GM23338 (cell line): ENCODE results near the gene NTRK1. TPM values are rescaled to one million over a fixed set of nuclear protein-coding genes. Genes with fewer than 3 reads are reported as not detected.

Experiments used
- ATAC-seq: fragments of 200-7000 bp; cut with Tn5 transposase; 3 replicates; pipeline ENCODE4 v1.9.1; 2020
- DNase-seq: peaks from one replicate; pipeline ENCODE4 v3.0.0-alpha.2; 2015; ENCODE audit warnings: low spot score
- H2AFZ ChIP-seq: fragments of 200-600 bp; sonication (generic); 2 replicates; pipeline ENCODE4 v1.8.0; 2016; ENCODE audit warnings: antibody characterized with exemption, mild to moderate bottlenecking, moderate library complexity
- H3F3A ChIP-seq: fragments of 200-600 bp; sonication (generic); replicated peaks from 2 replicates; pipeline ENCODE4 v1.8.0; 2017; ENCODE audit warnings: antibody characterized with exemption, mixed run types, low read depth
- H3K27ac ChIP-seq: fragments of 200-600 bp; sonication (generic); 2 replicates; pipeline ENCODE4 v1.6.1; 2016; ENCODE audit warnings: low read depth
- H3K27me3 ChIP-seq: fragments of 200-600 bp; sonication (generic); 2 replicates; pipeline ENCODE4 v1.8.0; 2016; ENCODE audit warnings: mild to moderate bottlenecking, mixed run types, moderate library complexity; ENCODE audit not compliant: insufficient read depth
- H3K36me3 ChIP-seq: fragments of 200-600 bp; sonication (generic); 2 replicates; pipeline ENCODE4 v1.8.0; 2016; ENCODE audit warnings: mild to moderate bottlenecking; ENCODE audit not compliant: insufficient read depth
- H3K4me1 ChIP-seq: fragments of 200-600 bp; sonication (generic); 2 replicates; pipeline ENCODE4 v1.8.0; 2016; ENCODE audit warnings: mild to moderate bottlenecking, moderate library complexity; ENCODE audit not compliant: insufficient read depth
- H3K4me2 ChIP-seq: fragments of 200-600 bp; sonication (generic); 2 replicates; pipeline ENCODE4 v1.7.1; 2017; ENCODE audit warnings: mixed run types
- H3K4me3 ChIP-seq: fragments of 200-600 bp; sonication (generic); 2 replicates; pipeline ENCODE4 v1.6.1; 2016; ENCODE audit warnings: mixed run types
- H3K79me2 ChIP-seq: fragments of 200-600 bp; sonication (generic); replicated peaks from 2 replicates; pipeline ENCODE4 v1.8.0; 2017; ENCODE audit warnings: mild to moderate bottlenecking; ENCODE audit not compliant: insufficient read depth
- H3K9me2 ChIP-seq: fragments of 200-600 bp; sonication (generic); 2 replicates; pipeline ENCODE4 v1.8.0; 2017; ENCODE audit not compliant: insufficient read depth
- H4K20me1 ChIP-seq: fragments of 200-600 bp; sonication (generic); replicated peaks from 2 replicates; pipeline ENCODE4 v1.8.0; 2017; ENCODE audit warnings: mild to moderate bottlenecking; ENCODE audit not compliant: insufficient read depth
- H3K27ac Mint-ChIP-seq: 2 replicates; pipeline ENCODE4 v1.8.0; 2020; ENCODE audit warnings: inconsistent platforms, mild to moderate bottlenecking, moderate library complexity, mixed read lengths
- H3K27me3 Mint-ChIP-seq: 3 replicates; pipeline ENCODE4 v1.8.0; 2022; ENCODE audit warnings: low read depth, mild to moderate bottlenecking, moderate library complexity, mixed read lengths, inconsistent platforms; ENCODE audit not compliant: insufficient read depth, poor library complexity
- H3K36me3 Mint-ChIP-seq: 3 replicates; pipeline ENCODE4 v1.8.0; 2021; ENCODE audit warnings: low read depth, mild to moderate bottlenecking, inconsistent platforms, moderate library complexity, mixed read lengths
- H3K4me1 Mint-ChIP-seq: 3 replicates; pipeline ENCODE4 v1.8.0; 2020; ENCODE audit warnings: mild to moderate bottlenecking, inconsistent platforms, mixed read lengths
- H3K4me3 Mint-ChIP-seq: 3 replicates; pipeline ENCODE4 v1.8.0; 2021; ENCODE audit warnings: moderate library complexity, mild to moderate bottlenecking, inconsistent platforms, mixed read lengths
- H3K9me3 Mint-ChIP-seq: 3 replicates; pipeline ENCODE4 v1.8.0; 2020; ENCODE audit warnings: moderate library complexity, mild to moderate bottlenecking, inconsistent platforms, mixed read lengths
- CREB1 ChIP-seq: fragments of 250-450 bp; sonication (Bioruptor Pico); IDR thresholded peaks from 2 replicates; pipeline ENCODE4 v1.5.0; 2020; ENCODE audit warnings: low read depth, mild to moderate bottlenecking, moderate library complexity
- CTCF ChIP-seq, 2 experiments: fragments of 200-600 bp in 1 of 2; sonication (generic) in 1 of 2; conservative IDR thresholded peaks; 2 replicates each; pipeline versions ENCODE4 v1.5.1 to v1.6.1; 2016 to 2017; ENCODE audit warnings: antibody characterized with exemption in 2 of 2, low read depth in 2 of 2, mild to moderate bottlenecking in 2 of 2, moderate library complexity in 1 of 2
- EZH2 ChIP-seq: fragments of 200-600 bp; sonication (generic); IDR thresholded peaks from one replicate; pipeline ENCODE4 v1.8.0; 2017; ENCODE audit warnings: antibody characterized with exemption, mild to moderate bottlenecking, low read depth; ENCODE audit not compliant: unreplicated experiment
- JUNB ChIP-seq: IDR thresholded peaks from one replicate; pipeline ENCODE4 v1.6.1; 2016; ENCODE audit warnings: antibody characterized with exemption; ENCODE audit not compliant: unreplicated experiment
- NANOG ChIP-seq: IDR thresholded peaks from 2 replicates; pipeline ENCODE4 v1.6.1; 2016; ENCODE audit warnings: antibody characterized with exemption, borderline replicate concordance
- REST ChIP-seq: IDR thresholded peaks from one replicate; pipeline ENCODE4 v1.6.1; 2018; ENCODE audit warnings: antibody characterized with exemption; ENCODE audit not compliant: unreplicated experiment
- STAT1 ChIP-seq: IDR thresholded peaks from one replicate; pipeline ENCODE4 v1.6.1; 2016; ENCODE audit warnings: antibody characterized with exemption; ENCODE audit not compliant: unreplicated experiment
- ZNF114 ChIP-seq: fragments of 250-450 bp; sonication (Bioruptor Pico); IDR thresholded peaks from 2 replicates; pipeline ENCODE4 v1.5.0; 2020; ENCODE audit warnings: mild to moderate bottlenecking, moderate library complexity
- ZNF331 ChIP-seq: fragments of 250-450 bp; sonication (Bioruptor Pico); IDR thresholded peaks from 2 replicates; pipeline ENCODE4 v1.5.0; 2020; ENCODE audit warnings: low read depth, mild to moderate bottlenecking, moderate library complexity
- polyA plus RNA-seq: library from polyadenylated mRNA; unstranded; fragments of >200 nt; fragmentation: Nextera tagmentation; extraction: Ambion mirVana; gene quantifications from 2 replicates; pipeline ENCODE4 v1.2.1, GENCODE V29; 2016
- total RNA-seq: library from RNA; depleted of rRNA; stranded (reverse); fragments of >200 nt; shearing (Covaris generic); gene quantifications from 2 replicates; pipeline ENCODE4 v1.2.3, GENCODE V29; 2014

Gene NTRK1
- total and polyA plus RNA-seq, 2 experiments from 2014 or later = 0.42 to 0.45 TPM

DNA sequence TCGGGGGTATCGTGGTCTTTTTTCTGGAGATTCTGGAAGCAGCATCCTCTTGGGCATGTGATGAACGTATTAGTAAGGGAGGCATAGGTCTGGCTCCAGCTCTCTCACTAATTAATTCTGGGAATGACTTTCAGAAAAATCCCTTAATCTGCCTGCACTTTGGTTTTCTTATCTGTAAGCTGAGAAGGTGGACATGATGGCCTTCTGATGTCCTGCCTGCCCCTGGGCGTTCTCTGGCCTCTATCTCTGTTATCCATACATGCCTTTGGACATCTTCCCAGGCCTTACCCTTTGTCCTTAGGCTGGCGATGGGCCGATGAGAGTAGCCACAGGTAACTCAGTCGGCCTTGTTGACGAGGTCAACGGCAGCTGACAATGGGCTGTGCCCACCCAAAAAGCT, 8.8 kb downstream of the NTRK1 start:
- no peaks in the 10 kb centered on the region for H3F3A ChIP-seq
- TF ChIP-seq NANOG (no peak), ZNF331 (CRISPR knock-in tag) (no peak), STAT1 (no peak)
- no peak overlapping the region for H2AFZ ChIP-seq
- ATAC-seq (no peak), DNase-seq (no peak)
- no peaks in the 10 kb centered on the region for H3K79me2 ChIP-seq
- no peak overlapping the region for H3K27ac Mint-ChIP-seq
- H3K27ac ChIP-seq = no peak overlapping the region
- no peaks in the 10 kb centered on the region for H3K36me3 Mint-ChIP-seq
- H3K9me3 Mint-ChIP-seq = no peaks in the 10 kb centered on the region; the same call in 2 of the 3 replicates
- H3K4me1 ChIP-seq = peaks cover 9% of the 10 kb centered on the region; the same call in 1 of the 2 replicates
- H4K20me1 ChIP-seq = no peaks in the 10 kb centered on the region
- H3K4me2 ChIP-seq = no peak overlapping the region
- no peaks in the 10 kb centered on the region for H3K9me2 ChIP-seq
- H3K4me1 Mint-ChIP-seq = peaks cover 25% of the 10 kb centered on the region
- H3K27me3 ChIP-seq = peaks cover 27% of the 10 kb centered on the region
- no peaks in the 10 kb centered on the region for H3K36me3 ChIP-seq
- H3K27me3 Mint-ChIP-seq = peaks cover 22% of the 10 kb centered on the region
- no peak overlapping the region for H3K4me3 Mint-ChIP-seq
- no peak overlapping the region for H3K4me3 ChIP-seq

DNA sequence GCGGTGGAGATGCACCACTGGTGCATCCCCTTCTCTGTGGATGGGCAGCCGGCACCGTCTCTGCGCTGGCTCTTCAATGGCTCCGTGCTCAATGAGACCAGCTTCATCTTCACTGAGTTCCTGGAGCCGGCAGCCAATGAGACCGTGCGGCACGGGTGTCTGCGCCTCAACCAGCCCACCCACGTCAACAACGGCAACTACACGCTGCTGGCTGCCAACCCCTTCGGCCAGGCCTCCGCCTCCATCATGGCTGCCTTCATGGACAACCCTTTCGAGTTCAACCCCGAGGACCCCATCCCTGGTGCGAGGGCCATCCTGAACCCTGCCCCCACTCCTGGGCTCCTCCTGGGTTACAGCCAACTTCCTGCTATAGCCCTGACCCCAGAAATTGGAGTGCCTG, 13.0 kb downstream of the NTRK1 start:
- Mint-ChIP-seq H3K9me3 (no peaks in the 10 kb centered on the region), H3K27me3 (peaks cover 19% of the 10 kb centered on the region), H3K4me1 (peaks cover 10% of the 10 kb centered on the region; the same call in 2 of the 3 replicates), H3K36me3 (no peaks in the 10 kb centered on the region), H3K4me3 (no peak overlapping the region), H3K27ac (no peak overlapping the region)
- DNase-seq (no peak), ATAC-seq (no peak)
- Histone ChIP-seq H3K9me2 (no peaks in the 10 kb centered on the region), H3F3A (0 out of 2 replicates have a peak, but pooled peaks cover 3% of the 10 kb centered on the region), H3K27ac (no peak overlapping the region), H2AFZ (no peak overlapping the region), H3K79me2 (no peaks in the 10 kb centered on the region), H3K4me1 (peaks cover 3% of the 10 kb centered on the region; the same call in 1 of the 2 replicates), H3K36me3 (no peaks in the 10 kb centered on the region), H4K20me1 (no peaks in the 10 kb centered on the region), H3K27me3 (peaks cover 37% of the 10 kb centered on the region), H3K4me2 (no peak overlapping the region), H3K4me3 (no peak overlapping the region)
- no peak for TF ChIP-seq NANOG
- no peak for TF ChIP-seq REST
- TF ChIP-seq ZNF331 (CRISPR knock-in tag) = no peak
- TF ChIP-seq EZH2 = no peak
- TF ChIP-seq JUNB = no peak
- no peak for TF ChIP-seq CREB1

GRCh38 chr1:156874142-156874541, 13.5 kb downstream of the NTRK1 start:
- Histone ChIP-seq H3K4me2 (no peak overlapping the region), H3K4me3 (no peak overlapping the region)
- H3K36me3 Mint-ChIP-seq = no peaks in the 10 kb centered on the region
- TF ChIP-seq ZNF114 (CRISPR knock-in tag) (no peak), REST (no peak), EZH2 (no peak), CTCF (conservative IDR thresholded peaks at IDR 0.05; ENCODE audit: low read depth in 2 of 2) (no peak), JUNB (no peak)

More at GRCh38 chr1:156874142-156874541, 13.5 kb downstream of the NTRK1 start:
- H3K27me3 ChIP-seq = peaks cover 36% of the 10 kb centered on the region
- Mint-ChIP-seq H3K27me3 (peaks cover 16% of the 10 kb centered on the region), H3K4me3 (no peak overlapping the region), H3K4me1 (peaks cover 10% of the 10 kb centered on the region; the same call in 2 of the 3 replicates), H3K9me3 (no peaks in the 10 kb centered on the region), H3K27ac (no peak overlapping the region)
- no peak overlapping the region for H2AFZ ChIP-seq
- ATAC-seq = no peak
- H4K20me1 ChIP-seq = no peaks in the 10 kb centered on the region
- H3K4me1 ChIP-seq = peaks cover 3% of the 10 kb centered on the region; the same call in 1 of the 2 replicates
- H3K79me2 ChIP-seq = no peaks in the 10 kb centered on the region
- H3K36me3 ChIP-seq = no peaks in the 10 kb centered on the region
- no peak overlapping the region for H3K27ac ChIP-seq
- 0 out of 2 replicates have a peak, but pooled peaks cover 3% of the 10 kb centered on the region for H3F3A ChIP-seq
- no peak for DNase-seq
- no peaks in the 10 kb centered on the region for H3K9me2 ChIP-seq
